HepG2 (cell line): ENCODE results near the gene GJC2. TPM values are rescaled to one million over a fixed set of nuclear protein-coding genes. Genes with fewer than 3 reads are reported as not detected.

ENCODE experiments used
- BRD4 ChIP-seq: sonication (generic); formaldehyde crosslinking; IDR thresholded peaks from 2 replicates; pipeline ENCODE4 v1.4.0; 2020; ENCODE audit warnings: missing genetic modification reagents
- CBX5 ChIP-seq: sonication (generic); formaldehyde crosslinking; IDR thresholded peaks from 2 replicates; pipeline ENCODE4 v1.4.0; 2020; ENCODE audit warnings: missing genetic modification reagents, borderline replicate concordance
- CHCHD3 ChIP-seq: sonication (generic); formaldehyde crosslinking; IDR thresholded peaks from 2 replicates; pipeline ENCODE4 v1.8.0; 2022; ENCODE audit warnings: mild to moderate bottlenecking, missing genetic modification reagents, moderate library complexity
- FLYWCH1 ChIP-seq: sonication (generic); formaldehyde crosslinking; IDR thresholded peaks from 2 replicates; pipeline ENCODE4 v1.8.1; 2023; ENCODE audit warnings: mild to moderate bottlenecking, missing genetic modification reagents
- HNRNPLL ChIP-seq: fragments of 200-400 bp; formaldehyde crosslinking; IDR thresholded peaks from 2 replicates; pipeline ENCODE4 v1.6.1; 2017; ENCODE audit warnings: mild to moderate bottlenecking, low read depth, low read length; ENCODE audit not compliant: poor library complexity, severe bottlenecking
- HNRNPUL1 ChIP-seq: fragments of 200-400 bp; formaldehyde crosslinking; IDR thresholded peaks from 2 replicates; pipeline ENCODE4 v1.6.1; 2017; ENCODE audit warnings: low read depth, mild to moderate bottlenecking, low read length, moderate library complexity
- RBM39 ChIP-seq: fragments of 200-400 bp; formaldehyde crosslinking; IDR thresholded peaks from one replicate; pipeline ENCODE4 v1.6.1; 2018; ENCODE audit warnings: antibody characterized with exemption, mild to moderate bottlenecking, low read depth, low read length; ENCODE audit not compliant: poor library complexity, severe bottlenecking
- SAP130 ChIP-seq: IDR thresholded peaks from 2 replicates; pipeline ENCODE4 v1.6.1; 2016; ENCODE audit warnings: low read depth
- SIN3B ChIP-seq: fragments of 150-350 bp; IDR thresholded peaks from 2 replicates; pipeline ENCODE4 v1.6.1; 2014; ENCODE audit warnings: low read length
- TGIF2 ChIP-seq: IDR thresholded peaks from 2 replicates; pipeline ENCODE4 v1.6.1; 2016; ENCODE audit warnings: control low read depth, missing compliant biosample characterization
- ZNF17 ChIP-seq: sonication (generic); formaldehyde crosslinking; IDR thresholded peaks from 2 replicates; pipeline ENCODE4 v1.5.0; 2020; ENCODE audit warnings: mild to moderate bottlenecking, missing genetic modification reagents
- ZNF354B ChIP-seq: sonication (generic); formaldehyde crosslinking; IDR thresholded peaks from 2 replicates; pipeline ENCODE4 v1.8.0; 2022; ENCODE audit warnings: mild to moderate bottlenecking, missing genetic modification reagents
- ZNF431 ChIP-seq: sonication (generic); formaldehyde crosslinking; IDR thresholded peaks from 2 replicates; pipeline ENCODE4 v1.9.0; 2022; ENCODE audit warnings: missing genetic modification reagents, low read depth, mild to moderate bottlenecking, borderline replicate concordance
- ZNF782 ChIP-seq: sonication (generic); formaldehyde crosslinking; IDR thresholded peaks from 2 replicates; pipeline ENCODE4 v1.4.0; 2020; ENCODE audit warnings: missing genetic modification reagents, mild to moderate bottlenecking, borderline replicate concordance
- polyA plus RNA-seq, 8 experiments: library from polyadenylated mRNA; depleted of rRNA in 3 of 8; stranded (reverse) in 7 of 8; unstranded in 1 of 8; fragments of >200 nt; fragmentation: Illumina TruSeq in 4 of 8; extraction: Trizol in 4 of 8; gene quantifications; 2 replicates each; pipeline versions ENCODE4 v1.2.1 to v1.2.3, GENCODE V29; 2011 to 2016; ENCODE audit warnings: low read depth in 4 of 8, missing spikeins in 1 of 8, mixed read lengths in 1 of 8; ENCODE audit not compliant: insufficient read depth in 1 of 8
- total RNA-seq, 5 experiments: library from RNA; depleted of rRNA; stranded (reverse); fragments of >200 nt; fragmentation: Illumina TruSeq; extraction: Trizol; gene quantifications; 2 replicates each; pipeline ENCODE4 v1.2.3, GENCODE V29; 2016; ENCODE audit warnings: low read depth in 1 of 5
- TF ChIP-seq, protein P1 (sequence below): sonication (generic); formaldehyde crosslinking; IDR thresholded peaks from 2 replicates; pipeline ENCODE4 v1.4.0; 2020; ENCODE audit warnings: missing genetic modification reagents
- TF ChIP-seq, protein P2 (sequence below): sonication (generic); formaldehyde crosslinking; IDR thresholded peaks from 2 replicates; pipeline ENCODE4 v1.5.0; 2020; ENCODE audit warnings: mild to moderate bottlenecking, missing genetic modification reagents
- TF ChIP-seq, protein P3 (sequence below): sonication (generic); formaldehyde crosslinking; IDR thresholded peaks from 2 replicates; pipeline ENCODE4 v1.4.0; 2020; ENCODE audit warnings: missing genetic modification reagents, mild to moderate bottlenecking, borderline replicate concordance
- TF ChIP-seq, protein P4 (sequence below): sonication (generic); formaldehyde crosslinking; conservative IDR thresholded peaks from 2 replicates; pipeline ENCODE4 v1.8.0; 2022; ENCODE audit warnings: mild to moderate bottlenecking, moderate library complexity, missing genetic modification reagents
- TF ChIP-seq, protein P5 (sequence below): sonication (generic); formaldehyde crosslinking; IDR thresholded peaks from 2 replicates; pipeline ENCODE4 v1.4.0; 2020; ENCODE audit warnings: missing genetic modification reagents, mild to moderate bottlenecking, borderline replicate concordance

The GJC2 gene
- total and polyA plus RNA-seq, 2 of the 13 experiments (the other 11 are each of a cell fraction or from before 2014, with no cell fraction given) = 1.6 to 3.8 TPM

DNA sequence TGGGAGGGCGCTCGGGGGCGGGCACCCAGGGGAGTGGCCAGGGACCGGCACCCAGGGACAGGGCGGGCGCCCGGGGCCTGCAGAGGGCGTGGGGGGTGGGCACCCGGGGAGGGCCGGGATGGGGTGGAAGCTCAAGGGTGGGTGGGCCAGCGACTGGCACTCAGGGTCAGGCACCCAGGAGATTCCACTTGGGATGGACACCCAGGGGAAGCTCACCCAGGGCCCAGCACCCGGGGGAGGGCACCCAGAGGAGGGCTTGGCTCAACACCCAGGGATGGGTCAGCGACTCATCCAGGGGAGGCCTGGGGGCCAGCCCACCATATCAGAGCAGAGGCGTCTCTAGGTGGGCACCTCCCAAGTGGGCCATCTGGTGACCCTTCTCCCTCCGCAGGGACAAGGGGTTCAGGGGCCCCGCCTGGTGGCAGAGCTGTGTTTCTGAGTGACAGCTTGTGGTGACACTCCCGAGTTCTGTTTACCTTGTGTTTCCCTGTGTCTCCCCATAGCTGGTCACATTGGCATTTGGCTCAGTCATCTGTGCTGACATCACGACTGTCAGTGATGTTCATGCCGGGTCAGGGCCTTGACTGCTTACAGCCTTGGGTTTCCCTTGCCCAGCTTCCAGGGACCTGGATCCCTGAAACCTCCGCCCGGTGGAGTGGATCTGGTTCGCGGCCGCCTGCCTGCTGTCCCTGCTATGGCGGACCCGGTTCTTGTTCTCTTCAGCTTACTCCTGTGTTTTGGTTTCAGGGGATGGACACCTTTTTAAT, 16.6 kb downstream of the GJC2 start (continued):
- TF ChIP-seq, protein P1, sequence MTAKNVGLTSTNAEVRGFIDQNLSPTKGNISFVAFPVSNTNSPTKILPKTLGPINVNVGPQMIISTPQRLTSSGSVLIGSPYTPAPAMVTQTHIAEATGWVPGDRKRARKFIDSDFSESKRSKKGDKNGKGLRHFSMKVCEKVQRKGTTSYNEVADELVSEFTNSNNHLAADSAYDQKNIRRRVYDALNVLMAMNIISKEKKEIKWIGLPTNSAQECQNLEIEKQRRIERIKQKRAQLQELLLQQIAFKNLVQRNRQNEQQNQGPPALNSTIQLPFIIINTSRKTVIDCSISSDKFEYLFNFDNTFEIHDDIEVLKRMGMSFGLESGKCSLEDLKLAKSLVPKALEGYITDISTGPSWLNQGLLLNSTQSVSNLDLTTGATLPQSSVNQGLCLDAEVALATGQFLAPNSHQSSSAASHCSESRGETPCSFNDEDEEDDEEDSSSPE (CRISPR knock-in tag) = no peak
- TF ChIP-seq, protein P2, sequence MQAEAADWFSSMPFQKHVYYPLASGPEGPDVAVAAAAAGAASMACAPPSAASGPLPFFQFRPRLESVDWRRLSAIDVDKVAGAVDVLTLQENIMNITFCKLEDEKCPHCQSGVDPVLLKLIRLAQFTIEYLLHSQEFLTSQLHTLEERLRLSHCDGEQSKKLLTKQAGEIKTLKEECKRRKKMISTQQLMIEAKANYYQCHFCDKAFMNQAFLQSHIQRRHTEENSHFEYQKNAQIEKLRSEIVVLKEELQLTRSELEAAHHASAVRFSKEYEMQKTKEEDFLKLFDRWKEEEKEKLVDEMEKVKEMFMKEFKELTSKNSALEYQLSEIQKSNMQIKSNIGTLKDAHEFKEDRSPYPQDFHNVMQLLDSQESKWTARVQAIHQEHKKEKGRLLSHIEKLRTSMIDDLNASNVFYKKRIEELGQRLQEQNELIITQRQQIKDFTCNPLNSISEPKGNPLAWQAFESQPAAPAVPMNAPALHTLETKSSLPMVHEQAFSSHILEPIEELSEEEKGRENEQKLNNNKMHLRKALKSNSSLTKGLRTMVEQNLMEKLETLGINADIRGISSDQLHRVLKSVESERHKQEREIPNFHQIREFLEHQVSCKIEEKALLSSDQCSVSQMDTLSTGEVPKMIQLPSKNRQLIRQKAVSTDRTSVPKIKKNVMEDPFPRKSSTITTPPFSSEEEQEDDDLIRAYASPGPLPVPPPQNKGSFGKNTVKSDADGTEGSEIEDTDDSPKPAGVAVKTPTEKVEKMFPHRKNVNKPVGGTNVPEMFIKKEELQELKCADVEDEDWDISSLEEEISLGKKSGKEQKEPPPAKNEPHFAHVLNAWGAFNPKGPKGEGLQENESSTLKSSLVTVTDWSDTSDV (CRISPR knock-in tag) = no peak
- TF ChIP-seq, protein P3, sequence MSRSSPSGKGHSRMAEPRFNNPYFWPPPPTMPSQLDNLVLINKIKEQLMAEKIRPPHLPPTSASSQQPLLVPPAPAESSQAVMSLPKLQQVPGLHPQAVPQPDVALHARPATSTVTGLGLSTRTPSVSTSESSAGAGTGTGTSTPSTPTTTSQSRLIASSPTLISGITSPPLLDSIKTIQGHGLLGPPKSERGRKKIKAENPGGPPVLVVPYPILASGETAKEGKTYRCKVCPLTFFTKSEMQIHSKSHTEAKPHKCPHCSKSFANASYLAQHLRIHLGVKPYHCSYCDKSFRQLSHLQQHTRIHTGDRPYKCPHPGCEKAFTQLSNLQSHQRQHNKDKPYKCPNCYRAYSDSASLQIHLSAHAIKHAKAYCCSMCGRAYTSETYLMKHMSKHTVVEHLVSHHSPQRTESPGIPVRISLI = no peak
- TF ChIP-seq ZNF782 (CRISPR knock-in tag) (no peak), CHCHD3 (CRISPR knock-in tag) (no peak), SAP130 (CRISPR knock-in tag) (peak; percentile 94), SIN3B (no peak), BRD4 (CRISPR knock-in tag) (0 out of 2 replicates have a peak, but pooled peaks have one; percentile 17), ZNF431 (no peak), HNRNPUL1 (no peak), CBX5 (no peak), HNRNPLL (no peak), ZNF354B (CRISPR knock-in tag) (0 out of 2 replicates have a peak, but pooled peaks have one; percentile 42), RBM39 (no peak), ZNF17 (CRISPR knock-in tag) (no peak), TGIF2 (CRISPR knock-in tag) (peak; percentile 94), FLYWCH1 (CRISPR knock-in tag) (no peak)
- TF ChIP-seq, protein P4, sequence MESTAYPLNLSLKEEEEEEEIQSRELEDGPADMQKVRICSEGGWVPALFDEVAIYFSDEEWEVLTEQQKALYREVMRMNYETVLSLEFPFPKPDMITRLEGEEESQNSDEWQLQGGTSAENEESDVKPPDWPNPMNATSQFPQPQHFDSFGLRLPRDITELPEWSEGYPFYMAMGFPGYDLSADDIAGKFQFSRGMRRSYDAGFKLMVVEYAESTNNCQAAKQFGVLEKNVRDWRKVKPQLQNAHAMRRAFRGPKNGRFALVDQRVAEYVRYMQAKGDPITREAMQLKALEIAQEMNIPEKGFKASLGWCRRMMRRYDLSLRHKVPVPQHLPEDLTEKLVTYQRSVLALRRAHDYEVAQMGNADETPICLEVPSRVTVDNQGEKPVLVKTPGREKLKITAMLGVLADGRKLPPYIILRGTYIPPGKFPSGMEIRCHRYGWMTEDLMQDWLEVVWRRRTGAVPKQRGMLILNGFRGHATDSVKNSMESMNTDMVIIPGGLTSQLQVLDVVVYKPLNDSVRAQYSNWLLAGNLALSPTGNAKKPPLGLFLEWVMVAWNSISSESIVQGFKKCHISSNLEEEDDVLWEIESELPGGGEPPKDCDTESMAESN (CRISPR knock-in tag) = no peak
- TF ChIP-seq, protein P5, sequence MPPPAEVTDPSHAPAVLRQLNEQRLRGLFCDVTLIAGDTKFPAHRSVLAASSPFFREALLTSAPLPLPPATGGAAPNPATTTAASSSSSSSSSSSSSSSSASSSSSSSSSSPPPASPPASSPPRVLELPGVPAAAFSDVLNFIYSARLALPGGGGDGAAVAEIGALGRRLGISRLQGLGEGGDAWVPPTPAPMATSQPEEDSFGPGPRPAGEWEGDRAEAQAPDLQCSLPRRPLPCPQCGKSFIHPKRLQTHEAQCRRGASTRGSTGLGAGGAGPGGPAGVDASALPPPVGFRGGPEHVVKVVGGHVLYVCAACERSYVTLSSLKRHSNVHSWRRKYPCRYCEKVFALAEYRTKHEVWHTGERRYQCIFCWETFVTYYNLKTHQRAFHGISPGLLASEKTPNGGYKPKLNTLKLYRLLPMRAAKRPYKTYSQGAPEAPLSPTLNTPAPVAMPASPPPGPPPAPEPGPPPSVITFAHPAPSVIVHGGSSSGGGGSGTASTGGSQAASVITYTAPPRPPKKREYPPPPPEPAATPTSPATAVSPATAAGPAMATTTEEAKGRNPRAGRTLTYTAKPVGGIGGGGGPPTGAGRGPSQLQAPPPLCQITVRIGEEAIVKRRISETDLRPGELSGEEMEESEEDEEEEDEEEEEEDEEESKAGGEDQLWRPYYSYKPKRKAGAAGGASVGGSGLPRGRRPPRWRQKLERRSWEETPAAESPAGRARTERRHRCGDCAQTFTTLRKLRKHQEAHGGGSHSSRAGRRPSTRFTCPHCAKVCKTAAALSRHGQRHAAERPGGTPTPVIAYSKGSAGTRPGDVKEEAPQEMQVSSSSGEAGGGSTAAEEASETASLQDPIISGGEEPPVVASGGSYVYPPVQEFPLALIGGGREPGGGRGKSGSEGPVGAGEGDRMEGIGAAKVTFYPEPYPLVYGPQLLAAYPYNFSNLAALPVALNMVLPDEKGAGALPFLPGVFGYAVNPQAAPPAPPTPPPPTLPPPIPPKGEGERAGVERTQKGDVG (CRISPR knock-in tag) = peak; percentile 41; the same call in 1 of the 2 replicates
